HuH-7 (cell line): Measurements from ENCODE around the gene HMGCS1.
"Not testable (repeated sequence)": the region's sequence is repeated elsewhere in the genome, so short reads cannot be mapped to it uniquely, and the experiment has no call there.

Experiments
- DNase-seq: peaks from one replicate; pipeline ENCODE4 v3.0.0; 2011; ENCODE audit warnings: low spot score

Gene HMGCS1

DNA sequence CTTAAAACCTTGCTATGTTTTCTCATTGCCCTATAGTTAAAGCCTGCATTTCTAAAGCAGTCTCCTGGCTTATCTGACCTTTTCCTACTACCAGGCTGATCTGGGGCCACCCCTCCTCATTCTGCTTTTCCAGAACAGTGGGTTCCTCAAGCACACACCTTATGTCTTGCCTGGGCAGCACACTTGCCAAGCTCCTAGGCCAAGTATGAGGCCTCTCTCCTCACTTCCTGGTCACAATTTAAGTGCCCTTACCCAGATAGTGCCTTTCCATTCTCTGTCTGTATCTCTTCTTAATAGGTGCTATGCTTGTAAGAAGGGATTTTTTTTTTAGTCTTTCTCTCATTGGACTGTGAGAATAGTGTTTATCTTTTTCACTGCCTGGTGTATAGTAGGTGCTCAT is 39.7 kb downstream of the HMGCS1 start:
- no peak for DNase-seq

DNA sequence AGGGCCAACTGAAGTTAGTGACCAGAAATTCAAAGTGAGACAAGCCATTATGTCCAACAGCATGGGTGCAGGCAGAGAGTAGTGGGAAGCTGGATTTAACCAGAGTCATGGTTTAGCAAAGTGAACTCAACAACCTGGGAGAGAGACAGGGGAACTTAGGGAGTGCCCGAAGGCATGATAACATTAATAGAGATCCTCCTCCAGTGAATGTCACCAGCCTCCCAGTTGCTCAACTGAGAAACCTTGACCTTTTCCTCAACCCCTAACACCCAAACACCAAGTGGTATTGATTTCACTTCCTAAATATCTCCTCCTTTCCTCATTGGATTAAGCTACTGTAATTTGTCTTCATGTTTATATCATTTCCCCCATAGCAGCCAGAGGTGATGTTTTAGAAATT is 42.6 kb downstream of the HMGCS1 start:
- DNase-seq: no peak

DNA sequence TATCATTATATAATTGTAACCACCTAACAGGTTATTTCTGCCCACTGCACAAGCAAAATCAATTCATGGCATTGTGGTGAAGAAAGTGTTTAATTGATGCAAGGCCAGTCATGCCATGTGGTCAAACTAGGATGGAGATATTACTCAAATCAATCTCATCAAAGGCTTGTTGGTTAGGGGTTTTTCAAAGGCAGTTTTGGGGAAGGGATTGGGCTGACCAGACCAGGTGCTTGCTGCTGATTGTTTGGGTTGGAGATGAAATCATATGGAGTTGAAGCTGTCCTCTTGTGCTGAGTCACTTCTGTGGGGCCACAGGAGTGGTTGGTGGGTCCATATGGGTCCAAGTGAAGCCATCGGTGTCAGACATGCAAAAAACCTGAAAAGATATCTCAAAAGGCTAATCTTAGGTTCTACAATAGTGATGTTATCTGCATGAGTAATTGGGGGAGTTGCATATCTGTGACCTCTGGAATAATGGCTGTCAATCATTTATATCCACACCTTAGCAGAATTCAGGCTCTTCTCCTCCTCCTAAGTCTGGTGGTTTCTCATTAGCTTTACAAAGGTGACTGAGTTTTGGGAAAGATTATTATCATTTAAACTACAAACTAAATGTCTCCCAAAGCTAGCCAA is 44.9 kb downstream of the HMGCS1 start:
- no peak for DNase-seq

DNA sequence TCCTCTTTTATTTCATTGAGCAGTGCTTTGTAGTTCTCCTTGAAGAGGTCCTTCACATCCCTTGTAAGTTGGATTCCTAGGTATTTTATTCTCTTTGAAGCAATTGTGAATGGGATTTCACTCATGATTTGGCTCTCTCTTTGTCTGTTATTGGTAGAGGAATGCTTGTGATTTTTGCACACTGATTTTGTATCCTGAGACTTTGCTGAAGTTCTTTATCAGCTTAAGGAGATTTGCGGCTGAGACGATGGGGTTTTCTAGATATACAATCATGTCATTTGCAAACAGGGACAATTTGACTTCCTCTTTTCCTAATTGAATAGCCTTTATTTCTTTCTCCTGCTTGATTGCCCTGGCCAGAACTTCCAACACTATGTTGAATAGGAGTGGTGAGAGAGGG is 50.9 kb downstream of the HMGCS1 start:
- not testable (repeated sequence) for DNase-seq

DNA sequence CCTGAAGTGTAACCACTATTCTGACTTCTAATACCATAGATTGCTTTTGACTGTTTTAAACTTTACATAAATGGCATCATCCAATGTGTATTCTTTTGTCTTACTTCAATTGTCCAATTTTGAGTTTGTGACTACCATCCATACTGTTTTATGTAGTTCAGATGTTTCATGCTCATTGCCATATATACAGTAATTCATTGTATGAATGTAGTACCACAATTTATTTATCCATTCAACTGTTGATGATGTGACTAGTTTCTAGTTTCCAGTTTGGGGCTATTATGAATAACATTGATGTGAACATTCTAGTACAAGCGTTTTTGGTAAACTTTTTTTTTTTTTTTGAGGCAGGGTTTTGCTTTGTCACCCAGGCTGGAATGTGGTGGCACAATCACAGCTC is 55.1 kb downstream of the HMGCS1 start:
- DNase-seq: no peak

DNA sequence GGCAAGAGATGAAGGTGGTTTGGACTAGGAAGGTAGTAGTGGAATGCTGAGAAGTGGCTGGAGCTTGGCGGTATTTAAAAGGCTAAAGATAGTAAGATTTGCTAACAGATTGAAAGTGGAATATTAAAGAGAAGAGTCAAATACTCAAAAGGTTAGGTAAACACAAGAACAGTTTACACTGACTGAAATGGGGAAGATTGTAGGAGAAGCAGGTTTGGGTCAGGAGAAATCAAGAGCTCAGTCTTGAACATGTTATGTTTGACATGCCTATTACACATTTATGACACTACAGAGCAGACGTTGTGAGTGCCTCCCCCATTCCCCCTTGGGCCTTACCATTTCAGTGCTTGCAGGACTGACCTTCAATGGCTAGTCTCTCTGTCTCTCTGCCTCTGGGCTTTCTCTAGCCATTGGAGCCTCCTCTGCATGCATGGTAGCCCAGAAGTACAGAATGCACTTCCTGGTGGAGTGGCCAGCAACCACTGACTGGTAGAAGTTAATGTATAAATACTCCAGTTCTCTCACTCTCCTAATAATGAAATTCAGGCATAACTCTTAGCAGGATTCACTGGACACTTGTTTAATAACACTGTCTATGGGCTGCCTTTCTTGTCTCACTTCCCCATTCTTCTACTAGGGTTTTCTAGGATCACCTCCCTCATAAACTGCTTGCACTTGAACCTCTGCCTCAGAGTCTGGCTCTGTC is 56.8 kb downstream of the HMGCS1 start:
- no peak for DNase-seq

DNA sequence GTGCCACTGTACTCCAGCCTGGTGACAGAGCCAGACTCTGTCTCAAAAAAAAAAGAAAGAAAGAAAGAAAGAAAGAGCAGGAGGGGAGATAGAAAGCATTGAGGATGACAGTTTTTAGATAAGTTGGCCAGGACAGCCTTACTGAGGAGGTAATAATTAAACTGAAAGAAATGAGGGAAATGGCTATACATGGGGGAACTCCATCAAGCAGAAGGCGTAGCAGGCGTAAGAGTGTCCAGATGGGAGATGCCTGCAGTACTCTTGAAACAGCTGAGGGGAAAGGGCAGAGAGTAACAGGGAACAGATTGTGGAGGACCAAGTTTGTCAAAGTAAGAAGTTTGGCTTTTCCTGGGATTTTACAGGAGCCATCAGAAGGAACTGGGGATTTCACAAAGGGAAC is 57.5 kb downstream of the HMGCS1 start:
- DNase-seq: no peak

DNA sequence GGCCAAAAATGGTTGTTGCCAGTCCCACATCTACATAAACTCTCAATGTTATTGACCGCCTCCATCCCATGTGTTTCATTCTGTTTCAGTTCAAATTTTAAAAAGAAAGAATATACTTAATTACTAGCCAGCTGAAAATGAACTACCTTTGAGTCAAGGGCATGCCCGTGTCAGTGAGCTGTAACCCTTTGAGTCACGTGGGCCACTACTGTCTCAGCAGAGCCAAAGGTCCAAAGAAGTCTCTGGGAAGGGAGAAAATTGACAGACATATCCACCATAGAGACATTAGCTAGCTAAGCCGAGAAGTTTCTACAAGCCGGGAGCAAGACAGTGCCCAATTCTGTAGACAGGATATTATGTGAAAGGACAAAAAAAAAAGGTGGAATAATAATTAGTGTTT is 61.5 kb downstream of the HMGCS1 start:
- no peak for DNase-seq

DNA sequence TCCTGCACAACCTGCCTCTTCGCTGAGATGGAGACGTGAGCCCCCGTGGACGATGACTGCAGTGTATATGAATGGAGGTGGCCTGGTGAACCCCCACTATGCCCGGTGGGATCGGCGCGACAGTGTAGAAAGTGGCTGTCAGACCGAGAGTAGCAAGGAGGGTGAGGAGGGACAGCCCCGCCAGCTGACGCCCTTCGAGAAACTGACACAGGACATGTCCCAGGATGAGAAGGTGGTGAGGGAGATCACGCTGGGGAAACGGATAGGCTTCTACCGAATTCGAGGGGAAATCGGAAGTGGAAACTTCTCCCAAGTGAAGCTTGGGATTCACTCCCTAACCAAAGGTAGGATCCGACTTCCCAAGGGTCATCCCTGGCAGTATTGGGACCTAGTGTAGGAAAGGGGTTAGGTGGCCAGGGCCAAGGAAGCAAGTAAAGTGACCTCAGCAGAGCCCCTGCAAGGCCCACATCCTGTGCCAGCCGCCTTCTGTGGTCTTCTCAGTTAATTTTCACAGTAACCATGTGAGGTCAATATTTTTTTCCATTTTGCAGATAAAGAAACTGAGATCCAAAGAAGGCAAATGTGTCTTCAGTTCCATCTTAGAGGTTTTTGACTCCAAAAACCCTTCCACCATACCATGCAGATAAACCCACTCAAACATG is 67.4 kb downstream of the HMGCS1 start:
- DNase-seq: no peak

DNA sequence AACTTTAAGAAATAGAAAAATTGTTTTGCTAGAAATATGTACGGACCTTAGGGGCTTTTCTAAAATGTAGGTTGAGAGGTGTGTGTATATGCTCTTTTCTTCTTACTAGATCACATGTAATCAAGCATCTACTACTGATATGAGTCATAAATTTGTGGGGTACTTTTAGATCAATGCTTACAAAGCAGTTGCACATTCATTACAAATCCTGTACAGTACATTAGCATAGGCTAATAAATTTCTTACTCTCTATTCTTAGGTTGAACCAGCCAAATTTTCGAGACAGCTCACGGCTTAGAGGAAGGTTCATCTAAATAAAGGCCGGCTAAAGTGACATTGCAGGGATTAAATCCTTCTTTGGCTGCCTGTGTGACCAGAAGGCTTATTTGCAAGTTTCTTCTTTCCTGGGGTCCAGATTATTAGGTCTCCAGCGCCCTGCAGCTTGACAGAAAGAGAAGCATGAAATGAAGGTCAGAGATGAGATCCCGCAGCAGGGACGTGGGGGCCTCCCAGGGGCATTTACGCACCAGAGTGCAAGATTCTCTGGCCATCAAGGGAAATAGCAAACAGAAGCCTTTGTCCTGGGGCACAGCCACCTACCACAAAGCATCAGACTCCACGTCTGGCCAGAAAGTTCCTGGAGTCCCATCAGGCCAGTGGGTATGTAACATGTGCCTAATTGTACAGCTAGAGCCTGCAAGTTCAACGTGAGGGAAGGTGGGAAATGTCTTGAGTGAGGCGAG is 68.2 kb downstream of the HMGCS1 start:
- no peak for DNase-seq

DNA sequence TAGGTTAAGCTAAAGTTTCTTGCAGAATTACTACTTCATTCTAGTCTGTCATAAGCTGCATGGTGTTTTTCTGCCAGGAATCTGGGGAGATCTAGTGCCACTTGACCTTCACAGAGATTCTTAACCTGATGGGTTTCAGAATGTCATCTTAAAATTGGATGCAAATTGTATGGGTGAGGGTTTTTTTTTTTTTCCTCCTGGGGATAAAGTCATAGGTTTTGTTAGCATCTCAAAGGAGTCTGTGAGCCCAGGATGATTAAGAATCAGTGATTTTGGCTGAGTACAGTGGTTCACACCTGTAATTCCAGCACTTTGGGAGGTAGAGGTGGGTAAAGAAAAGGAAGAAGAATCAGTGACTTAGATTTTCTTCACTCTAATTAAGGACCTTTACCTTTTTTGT is 69.9 kb downstream of the HMGCS1 start:
- no peak for DNase-seq

DNA sequence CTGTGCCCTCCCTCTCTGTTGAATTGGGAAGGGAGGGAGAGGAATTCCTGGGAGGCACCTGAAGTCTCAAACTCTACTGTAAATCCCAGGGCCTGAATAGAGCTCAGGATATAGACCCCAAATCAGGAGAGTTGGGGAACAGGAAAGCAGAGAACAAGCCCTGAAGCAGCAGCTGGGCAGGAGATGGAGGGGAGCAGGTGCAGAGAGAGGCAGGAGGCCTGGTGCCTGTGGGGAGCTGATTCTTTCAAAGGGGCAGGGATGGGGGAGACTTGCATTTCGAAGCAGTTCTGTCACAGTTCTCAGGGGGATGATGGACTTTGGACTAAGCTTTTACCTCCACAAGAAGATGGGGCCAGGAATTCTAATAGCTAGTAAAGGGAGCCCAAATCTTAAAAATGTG is 71.0 kb downstream of the HMGCS1 start:
- no peak for DNase-seq
